Frontal cortex (tissue), 4 donors: Measurements from ENCODE around the gene TBC1D19. TPM values are rescaled to one million over a fixed set of nuclear protein-coding genes. Genes with fewer than 3 reads are reported as not detected.
"Not testable (repeated sequence)": the region's sequence is repeated elsewhere in the genome, so short reads cannot be mapped to it uniquely, and the experiment has no call there.

Experiments used
- DNase-seq, 2 donors: peaks; one replicate each; pipeline ENCODE4 v3.0.0; 2012; ENCODE audit warnings: low spot score in 2 of 2
- FAIRE-seq: peaks from 2 replicates; lab custom pipeline; 2012; peaks lifted over from hg19 to GRCh38; lab: Jason Lieb, UNC
- total RNA-seq: library from RNA; depleted of rRNA; stranded (reverse); fragments of >200 nt; gene quantifications from one replicate; pipeline ENCODE4 v1.2.3, GENCODE V29; 2014
- donor health status: control.
- donor health status: control.
- donor health status: control.

TBC1D19 gene
- total RNA-seq, 1 donor from 2014 or later, result 111 TPM

DNA sequence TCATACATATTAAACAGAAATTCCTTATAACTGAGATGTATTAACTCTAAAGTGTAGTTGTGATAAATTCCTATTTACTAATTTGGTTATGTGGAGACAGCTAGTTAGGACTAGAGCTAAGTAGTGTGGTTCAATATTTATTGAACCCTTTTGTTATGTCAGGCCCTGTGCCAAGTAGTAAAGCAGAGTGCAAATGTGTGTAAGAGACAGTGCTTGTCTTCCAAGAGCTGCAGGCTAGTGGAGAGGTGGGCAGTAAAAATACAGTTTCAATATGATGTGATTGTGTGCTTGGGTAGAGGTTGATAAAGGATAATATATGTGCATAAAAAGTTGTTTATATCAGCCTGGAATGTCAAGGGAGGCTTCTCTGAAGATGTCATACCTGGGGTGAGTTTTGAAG, 80.0 kb downstream of the TBC1D19 start:
- FAIRE-seq, result no peak

DNA sequence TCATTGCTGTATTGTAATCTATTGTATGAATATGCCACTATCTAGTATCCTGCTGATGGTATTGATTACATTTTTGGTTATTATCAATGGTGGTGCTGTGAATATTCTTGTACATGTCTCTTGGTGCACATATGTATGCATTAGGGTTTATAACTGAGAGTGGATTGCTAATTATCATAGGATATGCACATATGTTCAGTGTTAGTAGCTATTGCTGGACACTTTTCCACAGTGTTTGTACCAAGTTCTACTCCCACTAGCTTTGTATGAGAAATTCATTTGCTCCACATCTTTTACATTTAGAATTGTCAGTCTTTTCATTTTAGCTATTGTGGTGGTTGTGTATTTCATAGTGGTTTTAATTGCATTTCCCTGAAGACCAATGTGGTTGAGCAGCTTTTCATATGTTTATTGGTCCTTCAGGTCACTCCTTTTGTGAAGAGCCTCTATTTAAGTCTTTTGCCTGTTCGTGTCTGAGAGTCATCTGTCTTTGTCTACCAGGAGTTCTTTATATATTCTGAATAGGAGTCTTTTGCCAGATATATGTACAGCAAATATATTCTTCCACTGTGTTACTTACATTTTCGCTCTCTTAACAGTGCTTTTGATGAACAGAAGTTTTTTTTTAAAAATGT, 87.1 kb downstream of the TBC1D19 start:
- no peak for FAIRE-seq
- no peak for DNase-seq

More for the DNA sequence above, 80.0 kb downstream of the TBC1D19 start:
- no peak for DNase-seq

DNA sequence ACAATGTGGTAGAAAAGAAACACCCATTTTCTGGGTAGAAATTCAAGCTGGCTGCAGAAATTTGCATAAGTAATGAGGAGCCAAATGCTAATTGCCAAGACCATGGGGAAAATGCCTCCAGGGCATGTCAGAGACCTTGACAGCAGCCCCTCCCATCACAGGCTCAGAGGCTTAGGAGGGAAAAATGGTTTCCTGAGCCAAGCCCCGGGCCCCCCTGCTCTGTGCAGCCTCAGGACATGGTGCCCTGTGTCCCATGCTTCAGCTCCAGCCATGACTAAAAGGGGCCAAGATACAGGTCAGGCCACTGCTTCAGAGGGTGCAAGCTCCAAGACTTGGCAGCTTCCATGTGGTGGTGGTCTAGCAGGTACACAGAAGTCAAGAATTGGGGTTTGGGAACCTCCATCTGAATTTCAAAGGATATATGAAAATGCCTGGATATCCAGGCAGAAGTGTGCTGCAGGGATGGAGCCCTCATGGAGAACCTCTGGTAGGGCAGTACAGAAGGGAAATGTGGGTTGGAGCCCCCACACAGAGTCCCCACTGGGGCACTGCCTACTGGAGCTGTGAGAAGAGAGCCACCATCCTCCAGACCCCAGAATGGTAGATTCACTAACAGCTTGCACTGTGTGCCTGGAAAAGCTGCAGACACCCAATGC, 95.3 kb downstream of the TBC1D19 start:
- not testable (repeated sequence) for FAIRE-seq, DNase-seq

DNA sequence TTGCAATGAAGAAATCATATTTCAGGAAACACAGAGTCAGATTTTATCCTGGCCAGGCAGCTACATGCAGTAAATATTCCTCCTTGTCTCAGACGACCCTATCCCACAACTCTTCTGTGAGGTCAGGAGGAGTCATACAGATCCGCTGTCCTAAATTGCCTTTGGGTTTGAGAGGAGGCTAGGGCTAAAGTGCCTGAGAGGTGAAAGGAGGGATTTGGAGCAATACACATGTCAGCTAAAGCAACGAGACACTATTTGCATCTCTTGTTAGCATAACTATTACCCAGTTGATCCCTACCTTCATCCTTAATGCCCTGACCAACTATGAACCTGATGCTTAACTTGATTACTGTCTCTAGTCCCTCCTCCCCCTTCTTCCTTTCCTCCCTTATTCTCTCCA, 98.6 kb downstream of the TBC1D19 start:
- FAIRE-seq (no peak), DNase-seq (no peak)

DNA sequence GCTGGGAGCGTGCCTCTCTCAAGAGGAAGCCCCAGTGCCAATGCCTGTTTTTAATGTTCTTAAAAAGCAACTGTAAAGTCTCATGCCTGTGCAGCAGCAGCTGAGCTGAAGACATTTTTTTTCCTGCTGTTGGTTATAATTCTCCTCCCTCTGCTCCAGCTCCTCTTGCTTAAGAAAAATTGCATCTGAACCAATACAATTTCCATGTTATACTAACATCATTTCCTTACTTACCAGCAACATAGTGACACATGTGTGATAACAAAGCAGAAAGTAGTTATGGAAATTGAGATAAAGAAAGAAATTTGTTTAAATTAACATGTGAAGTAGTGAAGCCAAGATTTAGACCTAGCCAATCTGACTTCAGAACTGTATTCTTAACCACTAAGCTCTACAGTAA, 101.4 kb downstream of the TBC1D19 start:
- DNase-seq, result no peak
- no peak for FAIRE-seq

DNA sequence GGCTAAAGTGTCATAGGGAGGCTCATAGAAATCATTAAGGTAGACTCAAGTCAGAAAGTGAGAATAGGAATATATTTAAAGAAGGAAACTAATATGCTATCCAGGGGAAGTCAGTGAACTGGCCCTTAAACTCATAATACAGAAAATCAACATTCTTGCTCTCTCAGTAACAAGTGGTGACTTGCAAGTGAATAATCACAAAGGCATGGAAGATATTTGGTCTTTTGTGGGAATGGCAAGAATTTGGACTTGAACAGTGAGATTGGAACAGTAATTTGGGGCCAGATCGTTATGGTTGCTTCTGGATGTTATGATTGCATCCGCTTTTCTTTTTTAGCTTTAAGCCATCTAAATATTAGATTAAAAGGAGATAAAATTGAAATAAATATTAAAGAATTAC, 103.8 kb downstream of the TBC1D19 start:
- DNase-seq (no peak), FAIRE-seq (no peak)

DNA sequence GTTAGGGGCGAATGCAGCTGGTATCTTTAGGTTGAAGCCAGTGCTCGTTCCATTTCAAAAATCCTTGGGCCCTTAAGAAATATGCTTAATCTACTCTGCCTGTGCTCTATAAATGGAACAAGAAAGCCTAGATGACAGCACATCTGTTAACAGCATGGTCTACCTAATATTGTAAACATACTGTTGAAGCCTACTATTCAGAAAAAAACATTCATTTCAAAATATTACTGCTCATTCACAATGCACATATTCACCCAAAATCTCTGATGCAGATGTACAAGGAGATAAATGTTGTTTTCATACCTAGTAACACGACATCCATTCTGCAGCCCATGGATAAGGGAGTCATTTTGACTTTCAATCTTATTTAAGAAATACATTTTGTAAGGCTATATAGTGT, 106.6 kb downstream of the TBC1D19 start:
- DNase-seq (no peak), FAIRE-seq (no peak)

DNA sequence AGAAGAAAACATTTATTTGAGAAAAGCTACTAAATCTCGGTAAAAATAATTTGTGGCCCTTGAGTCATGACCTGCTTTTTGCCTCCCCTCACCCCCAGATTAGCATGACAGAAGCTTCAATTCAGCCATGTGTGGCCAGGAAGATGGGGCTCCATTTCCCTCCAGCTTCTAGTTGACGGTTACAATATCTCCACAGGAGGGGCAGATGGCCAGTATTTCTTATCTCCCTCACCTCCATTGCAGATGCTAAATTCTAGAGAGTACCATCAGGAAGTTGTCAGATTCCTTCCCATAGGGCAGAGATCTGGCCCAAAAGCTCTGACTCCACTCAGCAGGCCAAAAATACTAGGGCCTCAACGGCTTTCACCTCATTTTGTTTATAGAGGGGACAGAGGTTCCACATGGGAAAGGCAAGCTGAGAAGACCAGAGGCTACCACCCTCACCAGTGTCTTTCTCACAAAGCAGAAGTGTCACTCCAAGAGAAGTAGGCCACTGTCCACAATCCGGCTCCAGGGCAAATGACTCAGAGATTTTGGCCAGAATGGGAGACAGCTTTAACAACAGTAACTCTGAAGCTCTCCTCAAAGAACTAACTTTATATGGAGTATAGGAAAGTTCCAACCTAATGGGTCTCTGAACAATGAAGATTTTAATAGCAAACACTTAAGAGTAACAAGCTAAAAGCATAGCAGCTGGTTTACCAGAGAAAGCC, 108.3 kb downstream of the TBC1D19 start:
- FAIRE-seq (no peak), DNase-seq (no peak)

DNA sequence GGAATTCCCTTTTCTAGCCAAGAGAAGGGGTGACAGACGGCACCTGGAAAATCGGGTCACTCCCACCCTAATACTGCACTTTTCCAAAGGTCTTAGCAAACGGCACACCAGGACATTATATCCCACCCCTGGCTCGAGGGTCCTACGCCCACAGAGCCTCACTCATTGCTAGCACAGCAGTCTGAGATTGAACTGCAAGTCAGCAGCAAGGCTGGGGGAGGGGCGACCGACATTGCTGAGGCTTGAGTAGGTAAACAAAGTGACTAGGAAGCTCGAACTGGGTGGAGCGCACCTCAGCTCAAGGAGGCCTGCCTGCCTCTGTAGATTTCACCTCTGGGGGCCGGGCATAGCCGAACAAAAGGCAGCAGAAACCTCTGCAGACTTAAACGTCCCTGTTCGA, 110.2 kb downstream of the TBC1D19 start:
- FAIRE-seq, DNase-seq: not testable (repeated sequence)

DNA sequence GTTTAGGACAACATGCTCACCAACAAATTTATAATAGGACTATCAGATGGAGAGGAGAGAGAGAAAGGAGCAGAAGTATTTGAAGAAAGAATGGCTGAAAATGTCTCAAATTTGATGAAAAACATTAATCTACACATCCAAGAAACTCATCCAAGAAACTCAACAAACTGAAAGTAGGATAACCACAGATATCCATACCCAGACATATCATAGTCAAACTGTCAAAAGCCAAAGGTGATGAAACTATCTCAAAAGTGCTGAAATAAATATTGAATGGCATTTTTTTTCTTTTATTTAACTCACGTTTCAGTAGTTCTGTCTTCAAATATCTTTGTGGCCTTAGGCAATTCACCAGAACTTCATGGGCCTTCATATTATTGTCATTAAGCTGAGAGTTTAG, 116.2 kb downstream of the TBC1D19 start:
- DNase-seq, result no peak
- no peak for FAIRE-seq

DNA sequence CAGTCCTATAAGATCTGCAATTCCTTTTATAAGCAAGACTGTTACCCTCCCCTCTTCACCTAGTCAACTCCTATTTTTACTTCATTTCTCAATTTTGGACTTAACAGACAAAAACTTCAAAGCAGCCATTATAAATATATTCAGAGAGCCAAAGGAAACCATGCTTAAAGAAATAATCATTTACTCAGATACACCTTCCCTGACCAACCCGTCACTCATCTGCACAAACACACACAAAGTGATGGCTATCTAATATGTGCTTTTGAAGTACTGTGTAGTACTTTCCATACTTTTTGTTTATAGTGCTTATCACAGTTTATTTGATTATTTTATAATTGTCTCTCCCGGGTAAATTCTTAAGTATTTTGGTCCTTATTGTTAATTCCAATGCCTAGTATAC, 117.2 kb downstream of the TBC1D19 start:
- no peak for DNase-seq
- no peak for FAIRE-seq

DNA sequence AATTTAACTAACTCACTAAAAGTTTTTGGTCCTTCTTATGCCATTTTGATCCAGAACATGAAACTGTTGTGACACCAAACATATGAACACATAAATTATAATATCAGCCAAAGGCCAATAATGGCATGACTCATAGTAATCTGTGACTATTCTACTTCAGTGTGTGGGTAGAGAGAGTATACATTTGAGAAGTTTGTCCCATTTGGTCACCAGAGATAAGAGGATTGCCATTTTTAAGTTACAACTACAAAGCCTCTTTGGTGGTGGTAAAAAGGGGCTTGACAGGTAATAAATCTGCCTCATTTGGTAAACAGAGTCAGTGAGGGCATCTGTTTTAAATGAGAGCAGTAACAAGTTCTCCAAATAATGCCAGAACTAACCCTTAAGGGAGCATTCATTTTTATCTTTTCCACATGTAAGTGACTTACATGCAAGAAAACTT, 117.9 kb downstream of the TBC1D19 start:
- no peak for DNase-seq

DNA sequence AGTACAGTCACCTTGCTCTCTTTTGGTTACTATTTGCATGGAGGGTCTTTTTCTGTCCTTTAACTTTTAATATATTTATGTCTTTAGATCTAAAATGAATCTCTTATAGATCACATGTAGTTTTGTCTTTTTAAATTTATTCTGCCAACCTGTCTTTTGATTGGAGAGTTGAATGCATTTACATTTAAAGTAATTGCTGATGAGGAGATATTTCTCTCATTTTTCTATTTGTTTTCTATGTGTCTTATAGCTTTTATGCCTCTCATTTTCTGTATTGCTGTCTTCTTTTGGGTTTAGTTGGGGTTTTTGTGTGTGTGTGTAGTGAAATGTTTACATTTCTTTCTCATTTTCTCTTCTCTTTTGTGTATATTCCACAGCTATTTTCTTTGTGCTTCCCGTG, 123.5 kb downstream of the TBC1D19 start:
- DNase-seq, result no peak
- no peak for FAIRE-seq

More for the DNA sequence above, 117.9 kb downstream of the TBC1D19 start:
- no peak for FAIRE-seq

DNA sequence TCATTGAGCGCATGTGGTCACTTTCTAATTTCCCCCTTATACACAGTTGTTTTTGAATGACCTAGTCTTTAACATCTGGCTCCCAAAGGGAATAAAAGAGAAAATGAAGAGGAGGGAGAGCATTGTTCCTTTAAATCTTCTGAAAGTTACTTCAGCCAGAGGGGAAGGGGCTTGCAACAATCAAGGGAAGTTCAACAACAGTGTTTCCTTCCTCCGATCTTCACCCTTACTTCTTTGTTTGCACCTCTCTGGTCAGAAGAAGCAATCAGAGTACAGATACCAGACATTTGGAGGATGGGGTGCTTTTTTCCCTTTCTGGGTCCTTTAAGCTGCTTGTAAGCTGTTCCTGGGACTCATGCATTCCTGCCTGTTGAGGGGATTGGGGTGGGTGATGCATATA, 125.4 kb downstream of the TBC1D19 start:
- FAIRE-seq (no peak), DNase-seq (no peak)

DNA sequence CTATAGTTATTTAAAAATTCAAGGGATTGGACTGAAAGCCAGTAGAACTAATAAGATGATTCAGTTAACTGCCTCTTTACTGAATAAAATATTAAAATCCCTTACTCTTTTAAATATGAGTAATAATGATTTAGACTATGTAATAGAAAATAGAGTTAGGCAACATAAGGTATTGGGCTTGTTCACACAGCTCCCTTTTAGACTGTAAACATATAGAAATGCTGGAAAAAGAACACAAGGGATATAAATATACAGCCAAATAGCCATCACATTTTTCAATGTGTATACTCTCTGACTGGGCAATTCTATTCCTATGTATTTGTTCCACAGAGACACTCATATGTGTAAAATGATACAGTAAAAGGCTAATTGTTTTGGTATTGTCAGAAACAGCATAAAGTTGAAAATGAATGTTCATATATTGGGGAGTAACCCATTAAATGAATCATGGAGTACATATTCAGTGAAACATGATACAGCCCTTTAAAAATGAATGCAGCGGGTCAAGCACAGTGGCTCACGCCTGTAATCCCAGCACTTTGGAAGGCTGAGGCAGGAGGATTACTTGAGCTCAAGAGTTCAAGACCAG, 129.8 kb downstream of the TBC1D19 start:
- FAIRE-seq, result no peak
- no peak for DNase-seq

DNA sequence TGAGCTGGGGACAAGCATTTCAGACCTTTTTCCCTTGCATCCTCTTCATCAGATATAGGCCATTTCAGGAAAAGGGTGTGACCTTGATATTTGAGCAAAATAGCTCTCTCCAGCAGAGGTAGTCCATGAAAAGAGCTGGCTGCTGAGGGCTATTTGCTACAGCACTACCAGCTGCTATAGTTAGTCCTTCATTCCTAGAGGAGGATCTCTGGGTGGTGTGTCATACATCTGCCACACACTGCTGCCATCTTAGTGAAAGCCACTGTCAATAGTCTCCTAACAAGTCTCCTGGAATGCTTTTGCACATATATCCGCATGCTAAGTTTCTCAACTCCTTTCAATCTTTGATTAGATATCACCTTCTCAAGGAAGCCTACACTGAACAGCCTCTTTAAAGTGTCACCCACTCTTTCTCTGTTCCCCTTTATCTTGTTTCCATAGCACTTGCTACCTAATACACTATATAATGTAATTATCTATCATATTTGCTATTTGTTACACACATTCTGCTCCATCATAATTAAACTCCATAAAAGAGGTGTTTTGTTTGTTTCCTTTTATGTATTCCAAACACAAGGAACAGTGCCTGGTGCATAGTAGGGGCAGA, 131.9 kb downstream of the TBC1D19 start:
- DNase-seq (no peak), FAIRE-seq (no peak)

DNA sequence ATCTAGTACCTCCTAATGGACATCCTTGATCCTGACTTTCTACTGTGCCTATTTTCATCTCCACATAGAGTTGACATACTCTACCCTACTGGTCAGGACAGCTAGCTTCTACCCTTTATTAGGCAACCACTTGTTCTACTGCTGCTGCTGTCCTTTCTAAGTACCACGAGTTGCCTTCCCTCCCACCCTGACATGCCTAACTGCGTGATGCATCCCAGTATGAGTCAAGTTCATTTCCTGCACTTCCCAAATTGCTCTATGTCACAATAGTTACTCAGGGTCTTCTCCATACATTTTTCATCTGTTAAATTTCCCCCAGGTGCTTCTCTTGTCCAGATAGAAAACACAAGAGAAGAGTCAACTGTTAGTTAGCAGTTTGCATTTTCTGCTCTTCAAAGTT, 133.4 kb downstream of the TBC1D19 start:
- FAIRE-seq (no peak), DNase-seq (no peak)

DNA sequence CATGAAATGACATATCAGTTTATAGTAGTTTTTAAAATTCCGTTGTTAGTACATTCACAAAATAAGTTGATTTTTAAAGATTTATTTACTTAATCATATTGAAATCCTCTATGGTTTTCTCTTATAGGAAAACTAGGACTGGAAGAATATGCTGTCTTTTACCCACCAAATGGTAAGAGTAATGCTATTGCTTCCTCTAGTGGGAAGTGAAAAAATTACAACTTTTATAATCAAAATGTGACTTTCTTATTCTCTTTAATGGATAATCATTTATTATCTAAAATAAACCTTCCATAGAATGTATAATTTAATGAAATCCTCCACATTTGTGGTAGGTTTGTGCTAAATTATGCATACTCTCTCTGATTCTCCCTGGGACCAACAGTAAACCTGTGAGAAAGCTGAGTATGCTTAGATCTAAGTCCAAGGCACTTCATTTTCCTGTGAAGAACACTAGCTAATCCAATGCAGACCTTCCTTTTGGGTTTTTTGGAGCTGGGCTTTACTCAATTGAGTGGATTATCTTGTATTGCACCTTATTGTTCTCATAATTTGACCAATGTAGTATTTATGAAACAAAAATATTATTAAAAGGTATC, 136.2 kb downstream of the TBC1D19 start:
- FAIRE-seq, result peak; percentile 98
- DNase-seq, result no peak

DNA sequence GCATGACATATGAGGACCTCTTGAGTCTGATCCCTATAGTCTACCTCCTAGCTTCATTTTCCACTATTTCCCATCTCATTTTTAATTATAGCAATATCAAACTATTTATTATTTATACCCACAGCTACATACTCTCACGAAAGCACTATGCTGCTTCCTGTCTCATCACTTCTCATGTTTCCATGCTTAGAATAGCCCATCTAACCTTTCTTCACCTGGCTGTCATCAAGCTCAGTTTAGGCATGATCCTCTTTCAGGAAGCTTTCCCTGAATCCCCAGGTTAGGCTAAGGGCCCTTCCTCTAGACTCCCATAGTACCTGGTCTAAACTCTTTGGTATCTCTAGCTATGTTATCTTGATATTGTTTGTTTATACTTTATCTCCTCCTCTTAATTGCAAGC, 137.8 kb downstream of the TBC1D19 start:
- no peak for FAIRE-seq
- no peak for DNase-seq

DNA sequence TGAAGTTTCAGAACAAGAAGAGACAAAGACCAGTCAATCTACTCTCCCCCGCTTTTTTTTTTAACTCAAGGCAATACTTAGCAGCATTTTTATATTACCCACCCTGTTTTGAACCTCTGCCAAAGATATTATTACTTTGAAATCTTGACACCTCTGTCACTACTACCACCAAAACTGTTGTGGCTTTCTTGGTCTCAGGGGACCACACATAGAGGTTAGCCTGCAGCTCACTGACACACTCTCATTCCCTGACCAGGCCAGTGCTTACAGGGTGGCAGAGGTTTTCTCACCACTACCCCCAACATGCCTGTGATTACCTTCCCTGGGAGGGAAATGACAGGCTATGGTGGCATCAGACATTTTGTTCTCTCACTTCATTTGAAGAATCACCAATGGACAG, 139.3 kb downstream of the TBC1D19 start:
- DNase-seq (no peak), FAIRE-seq (no peak)
